H1 (cell line): ENCODE measurements around the gene LTA. TPM values are rescaled to one million over a fixed set of nuclear protein-coding genes. Genes with fewer than 3 reads are reported as not detected.

Experiments
- CTCF ChIA-PET: fragments of 300-600 bp; sonication (Branson Sonifier 250); formaldehyde crosslinking; loops from one replicate; lab custom pipeline; 2021; ENCODE audit not compliant: partially characterized antibody; lab: Charles Lee
- POLR2A ChIA-PET: fragments of 300-600 bp; sonication (Branson Sonifier 250); formaldehyde crosslinking; loops from one replicate; lab custom pipeline; 2021; ENCODE audit warnings: inconsistent platforms; ENCODE audit not compliant: partially characterized antibody; lab: Charles Lee
- DNase-seq, 2 experiments: peaks; one replicate each; pipeline versions ENCODE4 v3.0.0 to v3.0.0-alpha.2; 2010 to 2022; ENCODE audit warnings: low spot score in 2 of 2, low read depth in 1 of 2, mixed read lengths in 1 of 2
- FAIRE-seq: peaks from 2 replicates; lab custom pipeline; 2011; peaks lifted over from hg19 to GRCh38; lab: Jason Lieb, UNC
- H2AFZ ChIP-seq: 2 replicates; pipeline ENCODE4 v1.8.1; 2012; ENCODE audit warnings: low read length, inconsistent platforms
- H2AK5ac ChIP-seq: 2 replicates; pipeline ENCODE4 v1.6.1; 2013; ENCODE audit warnings: low read depth, low read length
- H2BK120ac ChIP-seq: replicated peaks from 2 replicates; pipeline ENCODE3; 2013; ENCODE audit warnings: low read depth, low read length, inconsistent platforms
- H2BK12ac ChIP-seq: 2 replicates; pipeline ENCODE4 v1.6.1; 2013; ENCODE audit warnings: low read depth, low read length
- H2BK15ac ChIP-seq: 2 replicates; pipeline ENCODE4 v1.6.1; 2013; ENCODE audit warnings: low read length
- H2BK20ac ChIP-seq: 2 replicates; pipeline ENCODE4 v1.6.1; 2013; ENCODE audit warnings: low read length
- H2BK5ac ChIP-seq: 2 replicates; pipeline ENCODE4 v1.6.1; 2013; ENCODE audit warnings: low read depth, low read length
- H3K14ac ChIP-seq: 2 replicates; pipeline ENCODE4 v1.6.1; 2013; ENCODE audit warnings: inconsistent platforms; ENCODE audit not compliant: insufficient read length
- H3K18ac ChIP-seq: 2 replicates; pipeline ENCODE4 v1.6.1; 2013; ENCODE audit warnings: low read length; ENCODE audit errors: extremely low read depth
- H3K23ac ChIP-seq: 2 replicates; pipeline ENCODE4 v1.6.1; 2013; ENCODE audit warnings: inconsistent platforms; ENCODE audit not compliant: insufficient read length
- H3K23me2 ChIP-seq: 2 replicates; pipeline ENCODE4 v1.6.1; 2013; ENCODE audit warnings: low read depth, low read length
- H3K27ac ChIP-seq: 2 replicates; pipeline ENCODE4 v1.6.1; 2011; ENCODE audit warnings: low read depth, low read length, inconsistent platforms
- H3K27me3 ChIP-seq, 4 experiments: replicated peaks in 1 of 4; 1 replicate in 1 of 4; 2 replicates in 3 of 4; pipeline versions ENCODE4 v1.6.1 to v1.8.1; 2011 to 2013; ENCODE audit warnings: low read length in 3 of 4, mild to moderate bottlenecking in 3 of 4, inconsistent platforms in 2 of 4, mixed read lengths in 2 of 4, moderate library complexity in 1 of 4; ENCODE audit not compliant: control insufficient read depth in 3 of 4, insufficient read depth in 3 of 4; ENCODE audit errors: extremely low read depth in 1 of 4
- H3K36me3 ChIP-seq, 4 experiments: 2 replicates each; pipeline versions ENCODE4 v1.6.1 to v1.8.1; 2011 to 2013; ENCODE audit warnings: mild to moderate bottlenecking in 4 of 4, low read length in 3 of 4, moderate library complexity in 2 of 4, control low read depth in 1 of 4, inconsistent platforms in 1 of 4; ENCODE audit not compliant: insufficient read depth in 4 of 4, control insufficient read depth in 2 of 4
- H3K4ac ChIP-seq: replicated peaks from 2 replicates; pipeline ENCODE3; 2013; ENCODE audit warnings: low read length, low read depth, mixed read lengths, inconsistent platforms; ENCODE audit not compliant: insufficient read length
- H3K4me1 ChIP-seq, 4 experiments: replicated peaks in 1 of 4; 1 replicate in 1 of 4; 2 replicates in 3 of 4; pipeline versions ENCODE4 v1.6.1 to v1.8.1; 2011 to 2013; ENCODE audit warnings: low read length in 3 of 4, inconsistent platforms in 2 of 4, mixed read lengths in 1 of 4; ENCODE audit not compliant: insufficient read depth in 4 of 4, control insufficient read depth in 3 of 4
- H3K4me2 ChIP-seq, 2 experiments: 2 replicates each; pipeline versions ENCODE4 v1.6.1 to v1.8.1; 2011 to 2013; ENCODE audit warnings: low read depth in 2 of 2, low read length in 2 of 2, control low read depth in 1 of 2, inconsistent platforms in 1 of 2, mild to moderate bottlenecking in 1 of 2; ENCODE audit not compliant: insufficient read depth in 1 of 2
- H3K4me3 ChIP-seq, 4 experiments: fragments of 200-600, 300-600 bp in 1 of 4; sonication (generic), shearing (Covaris generic), sonication (Bioruptor Twin) in 1 of 4; 2 replicates each; pipeline versions ENCODE4 v1.5.1 to v1.8.1; 2011 to 2016; ENCODE audit warnings: low read length in 4 of 4, low read depth in 3 of 4, control low read depth in 2 of 4, inconsistent platforms in 2 of 4, mild to moderate bottlenecking in 2 of 4, mixed read lengths in 1 of 4, moderate library complexity in 1 of 4; ENCODE audit not compliant: insufficient read depth in 2 of 4; ENCODE audit errors: extremely low read depth in 1 of 4
- H3K56ac ChIP-seq: replicated peaks from 2 replicates; pipeline ENCODE3; 2013; ENCODE audit warnings: low read depth, mild to moderate bottlenecking, mixed read lengths, low read length, inconsistent platforms; ENCODE audit not compliant: insufficient read length
- H3K79me1 ChIP-seq: 2 replicates; pipeline ENCODE4 v1.6.1; 2013; ENCODE audit warnings: low read depth, low read length, control low read depth
- H3K79me2 ChIP-seq, 2 experiments: 2 replicates each; pipeline versions ENCODE4 v1.6.1 to v1.8.1; 2012 to 2013; ENCODE audit warnings: low read length in 2 of 2, mild to moderate bottlenecking in 2 of 2, inconsistent platforms in 1 of 2; ENCODE audit not compliant: insufficient read depth in 2 of 2, control insufficient read depth in 1 of 2
- H3K9ac ChIP-seq, 4 experiments: replicated peaks in 1 of 4; 1 replicate in 1 of 4; 2 replicates in 3 of 4; pipeline versions ENCODE4 v1.6.1 to v1.8.1; 2011 to 2013; ENCODE audit warnings: low read depth in 3 of 4, low read length in 3 of 4, control low read depth in 2 of 4, mild to moderate bottlenecking in 2 of 4, moderate library complexity in 2 of 4, inconsistent platforms in 1 of 4; ENCODE audit errors: extremely low read depth in 1 of 4
- H3K9me3 ChIP-seq, 2 experiments: 2 replicates each; pipeline versions ENCODE4 v1.6.1 to v1.8.1; 2012 to 2013; ENCODE audit warnings: mild to moderate bottlenecking in 2 of 2, moderate library complexity in 2 of 2, control low read depth in 1 of 2, inconsistent platforms in 1 of 2, low read depth in 1 of 2, low read length in 1 of 2, mixed read lengths in 1 of 2; ENCODE audit not compliant: insufficient read depth in 2 of 2
- H4K20me1 ChIP-seq, 2 experiments: replicated peaks in 1 of 2; 2 replicates each; pipeline versions ENCODE3 to v1.8.1; 2011 to 2013; ENCODE audit warnings: inconsistent platforms in 2 of 2, low read length in 2 of 2, mild to moderate bottlenecking in 1 of 2; ENCODE audit not compliant: insufficient read depth in 2 of 2, control insufficient read depth in 1 of 2
- H4K5ac ChIP-seq: 2 replicates; pipeline ENCODE4 v1.6.1; 2013; ENCODE audit warnings: low read length, low read depth, mixed read lengths, inconsistent platforms; ENCODE audit not compliant: insufficient read length
- H4K8ac ChIP-seq: 2 replicates; pipeline ENCODE4 v1.8.0; 2013; ENCODE audit warnings: mild to moderate bottlenecking, moderate library complexity, low read length, inconsistent platforms; ENCODE audit not compliant: insufficient read depth; ENCODE audit errors: extremely low read depth
- H4K91ac ChIP-seq: replicated peaks from 2 replicates; pipeline ENCODE3; 2013; ENCODE audit warnings: low read length, mixed read lengths, inconsistent platforms; ENCODE audit not compliant: insufficient read length
- CEBPB ChIP-seq: IDR thresholded peaks from 2 replicates; pipeline ENCODE4 v1.6.1; 2012; ENCODE audit warnings: low read depth, low read length
- CHD2 ChIP-seq: IDR thresholded peaks from 2 replicates; pipeline ENCODE4 v1.6.1; 2012; ENCODE audit warnings: low read length, improper control_type of control experiment
- GABPA ChIP-seq: IDR thresholded peaks from 2 replicates; pipeline ENCODE4 v1.6.1; 2011; ENCODE audit warnings: mild to moderate bottlenecking, low read length, moderate library complexity, borderline replicate concordance; ENCODE audit not compliant: insufficient read depth
- HDAC2 ChIP-seq, 2 experiments: fragments of 300-600 bp in 1 of 2; sonication (generic) in 1 of 2; IDR thresholded peaks; 2 replicates each; pipeline ENCODE4 v1.6.1; 2011 to 2012; ENCODE audit warnings: low read depth in 2 of 2, low read length in 2 of 2, mild to moderate bottlenecking in 2 of 2, moderate library complexity in 2 of 2, borderline replicate concordance in 1 of 2, inconsistent platforms in 1 of 2
- JUN ChIP-seq: IDR thresholded peaks from 2 replicates; pipeline ENCODE4 v1.6.1; 2011; ENCODE audit warnings: low read depth, mild to moderate bottlenecking, improper control_type of control experiment, low read length
- KDM5A ChIP-seq: fragments of 200-600 bp; IDR thresholded peaks from 2 replicates; pipeline ENCODE4 v1.7.1; 2012; ENCODE audit warnings: mild to moderate bottlenecking, low read length, inconsistent platforms, mixed read lengths
- RAD21 ChIP-seq, 2 experiments: IDR thresholded peaks in 1 of 2; conservative IDR thresholded peaks in 1 of 2; 2 replicates each; pipeline ENCODE4 v1.6.1; 2011; ENCODE audit warnings: low read depth in 2 of 2, low read length in 2 of 2, improper control_type of control experiment in 1 of 2, inconsistent platforms in 1 of 2, mild to moderate bottlenecking in 1 of 2, moderate library complexity in 1 of 2
- TAF7 ChIP-seq: optimal IDR thresholded peaks from 2 replicates; pipeline ENCODE3; 2011; ENCODE audit warnings: low read depth, mild to moderate bottlenecking, inconsistent platforms, low read length, moderate library complexity, borderline replicate concordance
- TBP ChIP-seq: IDR thresholded peaks from 2 replicates; pipeline ENCODE4 v1.6.1; 2011; ENCODE audit warnings: low read depth, low read length, improper control_type of control experiment
- WGBS, 2 experiments: shearing (Covaris generic) in 1 of 2; methylation state at CpG; one replicate each; pipeline versions ENCODE4 v1.1.6 to v1.1.7; 2013 to 2015; ENCODE audit warnings: low lambda C conversion rate in 2 of 2, mixed read lengths in 2 of 2, inconsistent platforms in 1 of 2, low coverage in 1 of 2, missing lambda C conversion rate in 1 of 2; ENCODE audit not compliant: insufficient replicate concordance in 2 of 2, insufficient coverage in 1 of 2, insufficient read length in 1 of 2; ENCODE audit errors: extremely low coverage in 1 of 2, missing lambda C conversion rate in 1 of 2; 5-methylcytosine and 5-hydroxymethylcytosine counted together
- polyA plus RNA-seq, 7 experiments: library from polyadenylated mRNA; depleted of rRNA in 3 of 7; stranded (reverse) in 5 of 7; unstranded in 2 of 7; fragments of >200 nt in 5 of 7; fragments of 200-250 nt in 2 of 7; gene quantifications; 1 replicate in 5 of 7; 2 replicates in 1 of 7; 4 replicates in 1 of 7; pipeline versions ENCODE4 v1.2.1 to v1.2.3, GENCODE V29; 2011 to 2013; ENCODE audit warnings: missing spikeins in 2 of 7, mixed read lengths in 2 of 7
- total RNA-seq: library from RNA; stranded (reverse); fragmentation: NEBNext Ultra II Directional; extraction: Animal tissue kit (Norgen Biotek cat#: 25700); gene quantifications from 2 replicates; pipeline ENCODE4 v1.2.1, GENCODE V29; 2021
- TF ChIP-seq, protein P1 (sequence below), 3 experiments: IDR thresholded peaks; 1 replicate in 2 of 3; 2 replicates in 1 of 3; pipeline versions ENCODE4 v1.5.1 to v1.6.1; 2011; ENCODE audit warnings: low read length in 3 of 3, mild to moderate bottlenecking in 3 of 3, inconsistent platforms in 2 of 3, low read depth in 1 of 3, moderate library complexity in 1 of 3; ENCODE audit not compliant: insufficient read depth in 1 of 3; ENCODE audit errors: control extremely low read depth in 1 of 3

Gene LTA
- total and polyA plus RNA-seq, 2 of the 8 experiments (the other 6 are each of a cell fraction or from before 2014, with no cell fraction given): not detected

DNA sequence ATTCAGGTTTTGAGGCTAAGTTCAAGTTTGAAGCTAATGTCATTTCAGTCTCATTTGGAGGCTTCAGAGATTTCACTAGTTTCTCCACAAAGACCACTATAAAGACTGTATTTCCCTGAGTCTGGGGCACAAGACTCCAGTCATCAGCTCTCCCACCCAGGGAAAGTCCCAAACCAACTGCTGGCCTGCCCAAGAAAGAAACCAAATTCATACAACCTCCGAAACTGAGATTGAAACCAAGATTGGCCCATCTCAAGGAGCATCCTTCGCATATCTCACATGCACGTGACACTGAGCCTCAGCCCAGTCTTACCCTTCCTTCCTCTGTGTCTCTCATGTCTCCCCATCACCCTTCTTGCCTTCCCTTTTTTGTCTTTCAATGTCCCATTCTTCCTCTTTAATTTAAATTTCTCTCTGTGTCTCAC lies 3.5 kb upstream of the LTA start:
- H4K20me1 ChIP-seq: no peaks in the 10 kb centered on the region
- H3K23me2 ChIP-seq: peaks cover 3% of the 10 kb centered on the region; the same call in 1 of the 2 replicates
- H2AK5ac ChIP-seq: 0 out of 2 replicates have a peak overlapping the region, but pooled peaks have one; percentile 28
- no peak overlapping the region for H3K23ac ChIP-seq
- H2BK5ac ChIP-seq: no peak overlapping the region
- DNase-seq (no peak), FAIRE-seq (no peak)
- no peak overlapping the region for H2AFZ ChIP-seq
- ChIA-PET POLR2A (interaction anchor here (0.7 to 5.5 kb wide), 5 partner anchors 11 to 84 kb away, joined by 3 to 27 read pairs (median 6); partner anchors contain the start of genes BAG6 and LTB), CTCF (interaction anchor here (1.1 to 4.9 kb wide), 6 partner anchors 11 to 28 kb away, joined by 3 to 47 read pairs (median 8); partner anchors contain the start of genes LST1, LTB and NCR3)
- H2BK120ac ChIP-seq: no peak overlapping the region
- no peaks in the 10 kb centered on the region for H3K79me1 ChIP-seq
- H3K27me3 ChIP-seq: no peaks in the 10 kb centered on the region
- H4K8ac ChIP-seq: no peak overlapping the region
- 81% methylated on average over 3 of the region's 3 CpGs; no CpG with 5 or more reads in 1 of the 2 experiments for WGBS, 2 experiments
- no peak overlapping the region for H3K18ac ChIP-seq
- no peaks in the 10 kb centered on the region; a peak in 2 of 7 replicates for H3K4me1 ChIP-seq
- 0 out of 2 replicates have a peak overlapping the region, but pooled peaks have one; percentile 21 for H2BK20ac ChIP-seq
- no peaks in the 10 kb centered on the region for H3K36me3 ChIP-seq
- H3K79me2 ChIP-seq: no peaks in the 10 kb centered on the region
- no peak overlapping the region for H4K91ac ChIP-seq
- H3K9me3 ChIP-seq: no peaks in the 10 kb centered on the region
- peak overlapping the region; percentile 72; the same call in 1 of the 2 replicates for H2BK15ac ChIP-seq
- no peak overlapping the region for H3K4me2 ChIP-seq
- no peak overlapping the region for H3K9ac ChIP-seq
- H3K27ac ChIP-seq: no peak overlapping the region
- H3K56ac ChIP-seq: no peak overlapping the region
- no peak overlapping the region for H2BK12ac ChIP-seq
- H3K4me3 ChIP-seq: no peak overlapping the region
- no peak overlapping the region for H3K14ac ChIP-seq
- H3K4ac ChIP-seq: no peak overlapping the region
- H4K5ac ChIP-seq: no peak overlapping the region
- TF ChIP-seq HDAC2 (IDR thresholded peaks at IDR 0.05; ENCODE audit: borderline replicate concordance in 1 of 2, low read depth in 2 of 2, low read length in 2 of 2): no peak
- no peak for TF ChIP-seq TBP
- no peak for TF ChIP-seq KDM5A
- no peak for TF ChIP-seq CHD2
- TF ChIP-seq, protein P1, sequence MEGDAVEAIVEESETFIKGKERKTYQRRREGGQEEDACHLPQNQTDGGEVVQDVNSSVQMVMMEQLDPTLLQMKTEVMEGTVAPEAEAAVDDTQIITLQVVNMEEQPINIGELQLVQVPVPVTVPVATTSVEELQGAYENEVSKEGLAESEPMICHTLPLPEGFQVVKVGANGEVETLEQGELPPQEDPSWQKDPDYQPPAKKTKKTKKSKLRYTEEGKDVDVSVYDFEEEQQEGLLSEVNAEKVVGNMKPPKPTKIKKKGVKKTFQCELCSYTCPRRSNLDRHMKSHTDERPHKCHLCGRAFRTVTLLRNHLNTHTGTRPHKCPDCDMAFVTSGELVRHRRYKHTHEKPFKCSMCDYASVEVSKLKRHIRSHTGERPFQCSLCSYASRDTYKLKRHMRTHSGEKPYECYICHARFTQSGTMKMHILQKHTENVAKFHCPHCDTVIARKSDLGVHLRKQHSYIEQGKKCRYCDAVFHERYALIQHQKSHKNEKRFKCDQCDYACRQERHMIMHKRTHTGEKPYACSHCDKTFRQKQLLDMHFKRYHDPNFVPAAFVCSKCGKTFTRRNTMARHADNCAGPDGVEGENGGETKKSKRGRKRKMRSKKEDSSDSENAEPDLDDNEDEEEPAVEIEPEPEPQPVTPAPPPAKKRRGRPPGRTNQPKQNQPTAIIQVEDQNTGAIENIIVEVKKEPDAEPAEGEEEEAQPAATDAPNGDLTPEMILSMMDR (IDR thresholded peaks at IDR 0.05; ENCODE audit: control extremely low read depth in 1 of 3, insufficient read depth in 1 of 3, low read depth in 1 of 3, low read length in 3 of 3): no peak
- no peak for TF ChIP-seq RAD21 (IDR thresholded peaks at IDR 0.05 in 1 of 2, conservative IDR thresholded peaks at IDR 0.05 in 1 of 2; ENCODE audit: low read depth in 2 of 2, low read length in 2 of 2)
- no peak for TF ChIP-seq TAF7
- no peak for TF ChIP-seq JUN
- TF ChIP-seq CEBPB: no peak
- no peak for TF ChIP-seq GABPA
